MV-4-11 (cell line): ENCODE results near the gene CNTNAP2.

Experiments
- DNase-seq: peaks from one replicate; lab custom pipeline; 2025; lab: John Stamatoyannopoulos, UW

The CNTNAP2 gene

GRCh38 chr7:148348466-148348865 is 2231.9 kb downstream of the CNTNAP2 start:
- no peak for DNase-seq

- no peak for DNase-seq
Observed at GRCh38 chr7:148356303-148356702, 2239.7 kb downstream of the CNTNAP2 start.

- DNase-seq, result no peak
Observed at GRCh38 chr7:148362541-148362940, 2245.9 kb downstream of the CNTNAP2 start.

GRCh38 chr7:148367731-148368475 is 2251.3 kb downstream of the CNTNAP2 start:
- DNase-seq, result no peak

DNA sequence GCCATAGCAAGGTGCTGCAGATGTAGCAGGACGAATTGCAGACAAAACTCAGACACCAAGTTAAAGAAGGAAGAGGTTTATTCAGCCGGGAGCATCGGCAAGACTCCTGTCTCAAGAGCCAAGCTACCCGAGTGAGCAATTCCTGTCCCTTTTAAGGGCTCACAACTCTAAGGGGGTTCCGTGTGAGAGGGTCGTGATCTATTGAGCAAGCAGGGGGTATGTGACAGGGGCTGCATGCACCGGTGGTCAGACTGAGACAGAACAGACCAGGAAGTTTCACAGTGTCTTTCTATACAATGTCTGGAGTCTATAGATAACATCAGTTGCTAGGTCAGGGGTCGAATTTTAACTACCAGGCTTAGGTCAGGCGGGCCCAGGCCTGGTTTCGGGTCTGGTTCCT is 2252.0 kb downstream of the CNTNAP2 start:
- DNase-seq, result no peak

GRCh38 chr7:148371280-148371937 is 2254.8 kb downstream of the CNTNAP2 start:
- DNase-seq, result no peak

GRCh38 chr7:148374396-148375259 is 2258.0 kb downstream of the CNTNAP2 start:
- DNase-seq, result no peak

DNA sequence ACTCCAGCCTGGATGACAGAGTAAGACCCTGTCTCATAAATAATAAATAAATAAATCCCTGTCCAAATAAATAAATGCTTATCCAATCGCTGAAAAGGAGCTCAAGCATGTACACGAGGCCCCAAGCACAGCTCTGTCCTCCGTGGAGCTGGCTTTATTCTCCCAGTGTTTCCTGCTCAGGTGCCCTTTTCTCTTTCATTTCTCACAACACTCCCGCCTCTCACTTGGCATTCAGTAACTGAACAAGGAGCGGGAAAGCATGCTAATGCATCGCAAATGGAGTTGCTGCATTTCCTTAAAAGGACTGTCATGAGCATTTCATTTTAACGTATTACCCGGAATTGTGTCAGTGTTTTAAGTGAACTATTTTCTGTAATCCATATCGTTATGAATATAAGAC is 2263.1 kb downstream of the CNTNAP2 start:
- DNase-seq, result no peak

DNA sequence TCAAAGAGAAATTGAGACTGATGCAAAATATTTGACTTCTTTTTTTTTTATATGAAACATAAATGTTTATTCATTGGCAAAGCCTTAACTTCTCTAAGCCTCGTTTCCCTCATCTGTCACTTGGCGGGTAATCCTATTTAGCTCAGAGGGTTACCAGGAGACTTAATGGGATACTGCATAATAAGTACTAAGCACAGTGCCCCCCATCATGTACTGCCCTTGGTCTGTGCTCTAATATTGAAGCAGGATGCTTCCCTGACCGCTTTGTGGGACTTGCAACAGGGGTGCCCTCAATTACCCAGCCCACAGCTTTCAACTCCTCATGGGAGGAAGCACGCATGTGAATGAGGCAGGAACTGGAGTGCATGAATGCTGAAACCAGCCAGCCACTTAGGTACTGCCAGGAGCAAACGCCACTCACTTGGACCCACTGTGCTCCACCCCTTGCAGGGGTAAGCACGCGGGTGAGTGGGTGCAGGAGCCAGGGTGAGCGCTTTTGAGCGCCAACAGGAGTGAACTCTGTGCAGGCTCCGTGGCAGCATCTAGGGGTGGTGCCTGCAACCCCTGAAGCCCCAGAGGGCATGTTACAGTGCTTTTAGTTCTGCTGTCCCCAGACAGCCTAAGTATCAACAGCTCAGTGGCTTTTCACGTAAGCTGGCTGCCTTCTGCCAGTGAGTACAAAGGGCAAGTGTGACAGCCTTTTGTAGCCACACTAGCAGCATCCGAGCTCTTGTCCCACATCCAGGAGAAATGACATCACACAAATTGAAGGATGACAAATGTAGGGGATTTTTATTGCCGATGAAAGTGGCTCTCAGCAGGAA is 2264.2 kb downstream of the CNTNAP2 start:
- DNase-seq, result no peak

GRCh38 chr7:148382596-148382995 is 2266.0 kb downstream of the CNTNAP2 start:
- DNase-seq, result no peak

GRCh38 chr7:148383651-148384050 is 2267.1 kb downstream of the CNTNAP2 start:
- no peak for DNase-seq

DNA sequence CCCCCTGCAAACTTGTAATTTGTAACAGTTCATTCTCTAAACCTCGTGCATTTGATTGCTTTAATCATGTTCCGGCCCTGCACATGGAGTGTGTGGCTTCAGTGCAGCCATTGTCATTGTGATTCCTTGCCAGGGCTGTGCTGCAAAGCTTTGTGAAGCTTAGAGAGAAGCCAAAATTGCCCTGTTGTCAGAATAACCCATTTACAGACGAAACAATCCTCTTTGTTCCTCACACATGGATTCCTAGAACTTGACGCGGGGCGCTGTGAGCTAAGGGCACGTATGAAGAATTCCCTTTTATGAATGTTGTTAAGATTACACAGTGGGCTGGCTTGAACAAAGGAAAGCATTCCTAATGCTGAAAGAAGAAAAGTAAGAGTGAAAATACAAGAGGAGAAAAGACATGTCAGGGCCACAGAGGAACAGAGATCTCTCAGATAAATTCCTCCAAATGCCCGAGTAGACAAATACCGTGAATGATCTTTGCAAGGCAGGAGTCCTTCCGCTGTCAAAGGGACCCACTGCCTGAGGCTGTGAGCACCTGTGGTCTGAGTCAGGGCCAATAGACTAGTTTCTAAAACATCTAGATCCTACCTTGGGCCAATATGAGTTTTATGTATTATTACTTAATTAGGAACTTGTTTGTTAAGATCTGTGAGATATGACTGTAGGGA is 2268.5 kb downstream of the CNTNAP2 start:
- DNase-seq, result no peak

DNA sequence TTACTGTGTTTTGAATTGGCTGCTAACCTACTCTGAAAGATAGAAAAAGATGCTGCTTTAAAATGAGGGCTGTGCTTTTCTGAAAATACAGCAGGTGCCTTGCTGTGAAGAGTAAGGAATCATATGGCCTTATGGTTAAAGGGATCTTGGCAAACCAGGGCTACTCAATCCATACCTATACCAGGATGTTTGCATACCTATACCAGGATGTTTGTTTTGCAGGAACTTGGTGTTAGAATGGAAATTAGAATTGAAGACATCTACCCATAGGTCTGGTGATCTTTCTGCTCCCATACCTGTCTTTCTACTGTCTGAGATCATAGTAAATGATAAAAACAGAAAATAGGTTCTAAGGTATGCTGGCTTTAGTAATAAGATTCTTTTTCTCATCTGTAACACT is 2273.8 kb downstream of the CNTNAP2 start:
- DNase-seq, result no peak

DNA sequence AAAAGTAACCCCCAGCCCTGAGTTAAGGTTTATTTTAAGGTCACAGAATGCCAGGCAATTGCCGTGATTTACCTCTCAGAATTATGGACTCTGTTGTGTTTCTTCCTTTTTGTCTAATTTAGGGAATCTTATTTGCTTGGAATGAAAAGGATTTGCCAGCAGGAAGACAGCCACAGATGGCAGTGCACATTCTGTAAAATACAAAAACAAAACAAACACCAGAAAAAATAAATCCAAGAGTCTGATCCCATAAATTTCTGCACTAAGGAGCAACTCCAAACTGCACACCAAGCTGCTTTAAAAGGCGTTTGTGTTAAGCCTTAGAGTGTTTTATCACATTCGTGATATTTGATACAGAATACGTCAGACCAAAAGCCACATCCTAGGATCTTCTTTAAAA is 2275.0 kb downstream of the CNTNAP2 start:
- no peak for DNase-seq

GRCh38 chr7:148394582-148394981 is 2278.0 kb downstream of the CNTNAP2 start:
- no peak for DNase-seq

GRCh38 chr7:148395352-148395811 is 2278.8 kb downstream of the CNTNAP2 start:
- DNase-seq, result no peak

GRCh38 chr7:148395990-148396716 is 2279.6 kb downstream of the CNTNAP2 start:
- no peak for DNase-seq

DNA sequence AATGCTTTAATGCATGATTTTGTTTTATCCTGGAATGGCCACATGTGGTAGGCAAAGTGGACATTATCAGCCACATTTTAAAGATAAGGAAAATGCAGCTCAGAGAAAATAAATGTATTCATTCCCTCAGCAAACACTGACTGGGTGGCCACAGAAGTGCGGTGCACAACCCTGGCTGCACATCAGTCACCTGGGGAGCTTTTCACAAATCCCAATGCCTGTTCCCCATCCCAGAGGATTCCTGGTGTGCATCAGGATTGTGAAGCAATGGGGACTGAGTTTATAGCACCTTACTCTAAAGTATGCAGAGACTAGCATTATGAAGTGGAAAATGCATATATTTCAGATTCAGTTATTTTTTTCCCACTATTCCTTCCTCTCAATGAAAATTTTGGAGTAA is 2280.5 kb downstream of the CNTNAP2 start:
- DNase-seq, result no peak

DNA sequence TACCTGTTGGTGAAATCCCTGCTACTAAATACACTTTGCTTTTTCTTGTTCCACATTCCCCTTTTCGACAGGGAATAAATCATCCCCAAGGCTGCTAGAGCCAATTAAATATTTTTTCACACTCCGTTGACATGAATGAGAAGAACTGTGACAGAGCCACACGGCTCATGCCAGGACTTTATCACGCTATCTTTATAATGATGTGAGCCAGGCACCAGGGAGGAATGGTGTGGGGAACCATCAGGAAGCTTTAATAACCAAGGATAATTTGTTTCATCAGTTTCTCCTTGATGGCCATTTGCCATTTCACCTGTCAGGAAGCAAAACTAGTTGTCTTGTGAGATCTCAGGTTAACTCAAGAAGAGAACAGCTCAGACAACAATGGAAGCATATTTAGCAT is 2280.9 kb downstream of the CNTNAP2 start:
- no peak for DNase-seq

GRCh38 chr7:148397985-148398384 is 2281.4 kb downstream of the CNTNAP2 start:
- DNase-seq, result no peak
